WTC11 (cell line): Measurements from ENCODE around the gene RGS17. TPM values are rescaled to one million over a fixed set of nuclear protein-coding genes. Genes with fewer than 3 reads are reported as not detected.

Experiments used
- ATAC-seq: fragments of 200-7000 bp; cut with Tn5 transposase; 2 replicates; pipeline ENCODE4 v1.10.0; 2021; ENCODE audit warnings: mild to moderate bottlenecking, moderate library complexity
- CTCF ChIA-PET: fragments of 300-600 bp; sonication (Branson Sonifier 250); formaldehyde crosslinking; loops from one replicate; lab custom pipeline; 2021; ENCODE audit warnings: antibody characterized with exemption; lab: Charles Lee
- POLR2A ChIA-PET: fragments of 350-600 bp; sonication (Branson Sonifier 250); formaldehyde crosslinking; loops from one replicate; lab custom pipeline; 2021; ENCODE audit warnings: antibody characterized with exemption; lab: Charles Lee
- DNase-seq: peaks from one replicate; pipeline ENCODE4 v3.0.0; 2021; ENCODE audit warnings: low spot score
- H3K27ac Mint-ChIP-seq: 2 replicates; pipeline ENCODE4 v1.8.0; 2021; ENCODE audit warnings: mixed read lengths
- H3K27me3 Mint-ChIP-seq: 2 replicates; pipeline ENCODE4 v1.8.0; 2021; ENCODE audit warnings: low read depth, mild to moderate bottlenecking, moderate library complexity, mixed read lengths
- H3K36me3 Mint-ChIP-seq: 2 replicates; pipeline ENCODE4 v1.8.0; 2021; ENCODE audit warnings: mixed read lengths
- H3K4me1 Mint-ChIP-seq: 2 replicates; pipeline ENCODE4 v1.8.0; 2022; ENCODE audit warnings: mixed read lengths
- H3K4me3 Mint-ChIP-seq: 2 replicates; pipeline ENCODE4 v1.8.0; 2021; ENCODE audit warnings: mild to moderate bottlenecking, moderate library complexity, mixed read lengths
- H3K9me3 Mint-ChIP-seq: 2 replicates; pipeline ENCODE4 v1.8.0; 2021; ENCODE audit warnings: mixed read lengths
- CREM ChIP-seq: sonication (generic); formaldehyde crosslinking; IDR thresholded peaks from 2 replicates; pipeline ENCODE4 v1.8.1; 2022; ENCODE audit warnings: mild to moderate bottlenecking, missing genetic modification reagents, moderate library complexity
- EMX1 ChIP-seq: fragments of 250-450 bp; sonication (Bioruptor Pico); IDR thresholded peaks from 2 replicates; pipeline ENCODE4 v1.8.0; 2021; ENCODE audit warnings: mild to moderate bottlenecking
- ESRRA ChIP-seq: sonication (generic); formaldehyde crosslinking; IDR thresholded peaks from 2 replicates; pipeline ENCODE4 v1.8.1; 2022; ENCODE audit warnings: mild to moderate bottlenecking, missing genetic modification reagents, borderline replicate concordance
- FOXP1 ChIP-seq: sonication (generic); formaldehyde crosslinking; IDR thresholded peaks from 2 replicates; pipeline ENCODE4 v1.8.0; 2022; ENCODE audit warnings: missing genetic modification reagents, mild to moderate bottlenecking, moderate library complexity, borderline replicate concordance
- HMGA2 ChIP-seq: fragments of 250-450 bp; sonication (Bioruptor Pico); IDR thresholded peaks from 2 replicates; pipeline ENCODE4 v1.4.0; 2021; ENCODE audit warnings: mild to moderate bottlenecking, moderate library complexity
- KAT7 ChIP-seq: sonication (generic); formaldehyde crosslinking; IDR thresholded peaks from 2 replicates; pipeline ENCODE4 v1.8.1; 2023; ENCODE audit warnings: missing genetic modification reagents, mild to moderate bottlenecking, borderline replicate concordance
- NFE2L1 ChIP-seq: sonication (generic); formaldehyde crosslinking; IDR thresholded peaks from 2 replicates; pipeline ENCODE4 v1.8.1; 2023; ENCODE audit warnings: missing genetic modification reagents
- NR2C2 ChIP-seq: sonication (generic); formaldehyde crosslinking; IDR thresholded peaks from 2 replicates; pipeline ENCODE4 v1.8.0; 2022; ENCODE audit warnings: mild to moderate bottlenecking, missing genetic modification reagents
- OVOL2 ChIP-seq: fragments of 250-450 bp; sonication (Bioruptor Pico); IDR thresholded peaks from 2 replicates; pipeline ENCODE4 v1.9.0; 2021; ENCODE audit warnings: mild to moderate bottlenecking, borderline replicate concordance
- PRRX2 ChIP-seq: fragments of 250-450 bp; sonication (Bioruptor Pico); IDR thresholded peaks from 2 replicates; pipeline ENCODE4 v1.8.0; 2021; ENCODE audit warnings: mild to moderate bottlenecking
- RELA ChIP-seq: sonication (generic); formaldehyde crosslinking; IDR thresholded peaks from 2 replicates; pipeline ENCODE4 v1.8.1; 2022; ENCODE audit warnings: missing genetic modification reagents, mild to moderate bottlenecking, borderline replicate concordance
- SP1 ChIP-seq: sonication (generic); formaldehyde crosslinking; conservative IDR thresholded peaks from 2 replicates; pipeline ENCODE4 v1.8.1; 2022; ENCODE audit warnings: missing genetic modification reagents
- TP53 ChIP-seq: sonication (generic); formaldehyde crosslinking; IDR thresholded peaks from 2 replicates; pipeline ENCODE4 v1.8.1; 2023; ENCODE audit warnings: mild to moderate bottlenecking, missing genetic modification reagents
- ZNF138 ChIP-seq: sonication (generic); formaldehyde crosslinking; conservative IDR thresholded peaks from 2 replicates; pipeline ENCODE4 v1.8.1; 2022; ENCODE audit warnings: mild to moderate bottlenecking, moderate library complexity, missing genetic modification reagents
- ZNF317 ChIP-seq: sonication (generic); formaldehyde crosslinking; IDR thresholded peaks from 2 replicates; pipeline ENCODE4 v1.8.1; 2023; ENCODE audit warnings: low read depth, mild to moderate bottlenecking, moderate library complexity, missing genetic modification reagents, borderline replicate concordance
- ZNF532 ChIP-seq: fragments of 250-450 bp; sonication (Bioruptor Pico); IDR thresholded peaks from 2 replicates; pipeline ENCODE4 v1.9.0; 2021; ENCODE audit warnings: mild to moderate bottlenecking, borderline replicate concordance
- total RNA-seq: library from RNA; stranded (reverse); gene quantifications from 3 replicates; pipeline ENCODE4 v1.2.3, GENCODE V29; 2021
- TF ChIP-seq, protein P1 (sequence below): sonication (generic); formaldehyde crosslinking; IDR thresholded peaks from 2 replicates; pipeline ENCODE4 v1.8.1; 2022; ENCODE audit warnings: mild to moderate bottlenecking, missing genetic modification reagents, moderate library complexity, borderline replicate concordance
- TF ChIP-seq, protein P2 (sequence below): sonication (generic); formaldehyde crosslinking; IDR thresholded peaks from 2 replicates; pipeline ENCODE4 v1.8.1; 2023; ENCODE audit warnings: mild to moderate bottlenecking, moderate library complexity, missing genetic modification reagents
- TF ChIP-seq, protein P3 (sequence below): sonication (generic); formaldehyde crosslinking; conservative IDR thresholded peaks from 2 replicates; pipeline ENCODE4 v1.8.1; 2022; ENCODE audit warnings: mild to moderate bottlenecking, missing genetic modification reagents
- TF ChIP-seq, protein P4 (sequence below): sonication (generic); formaldehyde crosslinking; IDR thresholded peaks from 2 replicates; pipeline ENCODE4 v1.8.1; 2023; ENCODE audit warnings: mild to moderate bottlenecking, missing genetic modification reagents, moderate library complexity
- TF ChIP-seq, protein P5 (sequence below): sonication (generic); formaldehyde crosslinking; IDR thresholded peaks from 2 replicates; pipeline ENCODE4 v1.8.1; 2022; ENCODE audit warnings: low read depth, mild to moderate bottlenecking, moderate library complexity, missing genetic modification reagents, borderline replicate concordance

The RGS17 gene
- total RNA-seq, 1 experiment from 2014 or later, result 9.3 TPM

DNA sequence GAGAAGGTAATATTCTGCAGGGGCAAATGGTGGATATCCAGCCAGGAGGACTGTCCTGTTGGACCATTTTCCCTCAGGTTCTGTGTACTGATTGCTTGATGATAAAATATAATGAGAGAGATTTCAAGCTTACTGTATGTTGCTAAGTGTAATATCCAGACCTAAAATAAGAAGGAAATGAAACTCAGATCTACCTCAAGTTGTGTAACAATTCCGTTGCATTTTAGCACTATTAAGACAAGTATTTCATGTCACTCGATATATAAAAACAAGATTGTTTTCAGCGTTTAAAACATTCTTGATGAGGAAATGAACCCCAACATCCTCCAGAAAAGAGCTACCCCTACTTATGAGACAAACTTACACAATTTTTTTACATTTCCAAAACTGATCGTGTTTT is 57.2 kb downstream of the RGS17 start:
- Mint-ChIP-seq H3K36me3 (no peaks in the 10 kb centered on the region), H3K27me3 (no peaks in the 10 kb centered on the region), H3K4me1 (peaks cover 6% of the 10 kb centered on the region), H3K27ac (no peak overlapping the region), H3K4me3 (no peak overlapping the region), H3K9me3 (peaks cover 3% of the 10 kb centered on the region; the same call in 1 of the 2 replicates)
- DNase-seq (no peak), ATAC-seq (no peak)
- TF ChIP-seq ZNF138 (CRISPR knock-in tag) (no peak), CREM (no peak), PRRX2 (no peak), OVOL2 (no peak), RELA (CRISPR knock-in tag) (no peak), KAT7 (CRISPR knock-in tag) (no peak), HMGA2 (CRISPR knock-in tag) (no peak), SP1 (CRISPR knock-in tag) (no peak), NFE2L1 (CRISPR knock-in tag) (no peak)
- TF ChIP-seq, protein P1, sequence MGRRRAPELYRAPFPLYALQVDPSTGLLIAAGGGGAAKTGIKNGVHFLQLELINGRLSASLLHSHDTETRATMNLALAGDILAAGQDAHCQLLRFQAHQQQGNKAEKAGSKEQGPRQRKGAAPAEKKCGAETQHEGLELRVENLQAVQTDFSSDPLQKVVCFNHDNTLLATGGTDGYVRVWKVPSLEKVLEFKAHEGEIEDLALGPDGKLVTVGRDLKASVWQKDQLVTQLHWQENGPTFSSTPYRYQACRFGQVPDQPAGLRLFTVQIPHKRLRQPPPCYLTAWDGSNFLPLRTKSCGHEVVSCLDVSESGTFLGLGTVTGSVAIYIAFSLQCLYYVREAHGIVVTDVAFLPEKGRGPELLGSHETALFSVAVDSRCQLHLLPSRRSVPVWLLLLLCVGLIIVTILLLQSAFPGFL, result no peak
- TF ChIP-seq, protein P2, sequence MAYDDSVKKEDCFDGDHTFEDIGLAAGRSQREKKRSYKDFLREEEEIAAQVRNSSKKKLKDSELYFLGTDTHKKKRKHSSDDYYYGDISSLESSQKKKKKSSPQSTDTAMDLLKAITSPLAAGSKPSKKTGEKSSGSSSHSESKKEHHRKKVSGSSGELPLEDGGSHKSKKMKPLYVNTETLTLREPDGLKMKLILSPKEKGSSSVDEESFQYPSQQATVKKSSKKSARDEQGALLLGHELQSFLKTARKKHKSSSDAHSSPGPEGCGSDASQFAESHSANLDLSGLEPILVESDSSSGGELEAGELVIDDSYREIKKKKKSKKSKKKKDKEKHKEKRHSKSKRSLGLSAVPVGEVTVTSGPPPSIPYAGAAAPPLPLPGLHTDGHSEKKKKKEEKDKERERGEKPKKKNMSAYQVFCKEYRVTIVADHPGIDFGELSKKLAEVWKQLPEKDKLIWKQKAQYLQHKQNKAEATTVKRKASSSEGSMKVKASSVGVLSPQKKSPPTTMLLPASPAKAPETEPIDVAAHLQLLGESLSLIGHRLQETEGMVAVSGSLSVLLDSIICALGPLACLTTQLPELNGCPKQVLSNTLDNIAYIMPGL, result no peak
- POLR2A ChIA-PET, result no interaction called here
- CTCF ChIA-PET, result no interaction called here

DNA sequence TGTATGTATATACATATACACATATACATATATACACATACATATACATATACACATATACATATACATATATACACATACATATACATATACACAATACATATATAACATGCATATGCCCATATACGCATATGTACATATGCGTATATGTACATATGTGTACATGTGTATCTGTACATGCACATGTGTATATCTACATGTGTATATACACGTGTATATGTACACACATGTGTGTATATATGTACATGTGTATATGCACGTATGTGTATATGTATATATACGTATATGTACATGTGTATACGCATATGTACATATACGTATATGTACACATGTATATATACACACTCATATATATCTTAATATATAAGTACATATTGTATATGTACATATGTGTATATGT is 60.3 kb downstream of the RGS17 start:
- TF ChIP-seq TP53 (CRISPR knock-in tag), result no peak
- no peak for TF ChIP-seq FOXP1 (CRISPR knock-in tag)
- no peak for TF ChIP-seq PRRX2
- no peak for TF ChIP-seq OVOL2
- TF ChIP-seq, protein P3, sequence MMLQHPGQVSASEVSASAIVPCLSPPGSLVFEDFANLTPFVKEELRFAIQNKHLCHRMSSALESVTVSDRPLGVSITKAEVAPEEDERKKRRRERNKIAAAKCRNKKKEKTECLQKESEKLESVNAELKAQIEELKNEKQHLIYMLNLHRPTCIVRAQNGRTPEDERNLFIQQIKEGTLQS, result no peak
- TF ChIP-seq, protein P2, result no peak
- TF ChIP-seq EMX1 (CRISPR knock-in tag), result no peak
- ATAC-seq, result no peak
- Mint-ChIP-seq H3K27me3 (no peaks in the 10 kb centered on the region), H3K4me1 (peaks cover 6% of the 10 kb centered on the region), H3K27ac (no peak overlapping the region), H3K9me3 (peaks cover 29% of the 10 kb centered on the region), H3K4me3 (no peak overlapping the region), H3K36me3 (peaks cover 14% of the 10 kb centered on the region)
- CTCF ChIA-PET, result no interaction called here
- POLR2A ChIA-PET, result no interaction called here
- DNase-seq, result no peak

DNA sequence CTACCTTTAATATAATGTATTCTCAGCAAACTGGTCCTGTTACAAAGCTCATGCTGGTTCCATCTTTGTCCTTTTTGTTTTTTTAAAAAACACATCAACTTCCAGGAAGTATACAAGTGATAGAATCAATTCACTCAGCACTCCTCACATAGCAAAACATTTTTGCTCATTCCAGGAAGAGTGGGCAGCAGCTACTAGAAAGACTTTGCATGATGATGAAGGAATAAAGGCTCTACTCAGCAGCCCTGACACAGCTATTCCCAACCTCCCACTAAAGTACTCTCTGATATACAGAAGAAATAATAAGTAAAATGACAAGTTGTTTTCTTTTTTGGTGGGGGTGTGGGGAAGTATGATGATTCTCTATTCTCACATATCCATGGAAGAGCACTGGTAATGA is 61.2 kb downstream of the RGS17 start:
- no peak for DNase-seq
- Mint-ChIP-seq H3K27me3 (no peaks in the 10 kb centered on the region), H3K4me1 (no peaks in the 10 kb centered on the region), H3K27ac (no peak overlapping the region), H3K36me3 (peaks cover 14% of the 10 kb centered on the region), H3K9me3 (peaks cover 33% of the 10 kb centered on the region), H3K4me3 (no peak overlapping the region)
- CTCF ChIA-PET, result no interaction called here
- POLR2A ChIA-PET, result no interaction called here
- ATAC-seq, result no peak
- TF ChIP-seq ZNF317 (CRISPR knock-in tag) (no peak), ESRRA (no peak), OVOL2 (no peak), KAT7 (CRISPR knock-in tag) (no peak), ZNF532 (CRISPR knock-in tag) (no peak), PRRX2 (no peak), EMX1 (CRISPR knock-in tag) (no peak), NR2C2 (no peak), HMGA2 (CRISPR knock-in tag) (no peak)
- TF ChIP-seq, protein P4, sequence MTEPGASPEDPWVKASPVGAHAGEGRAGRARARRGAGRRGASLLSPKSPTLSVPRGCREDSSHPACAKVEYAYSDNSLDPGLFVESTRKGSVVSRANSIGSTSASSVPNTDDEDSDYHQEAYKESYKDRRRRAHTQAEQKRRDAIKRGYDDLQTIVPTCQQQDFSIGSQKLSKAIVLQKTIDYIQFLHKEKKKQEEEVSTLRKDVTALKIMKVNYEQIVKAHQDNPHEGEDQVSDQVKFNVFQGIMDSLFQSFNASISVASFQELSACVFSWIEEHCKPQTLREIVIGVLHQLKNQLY (CRISPR knock-in tag), result no peak
- TF ChIP-seq, protein P5, sequence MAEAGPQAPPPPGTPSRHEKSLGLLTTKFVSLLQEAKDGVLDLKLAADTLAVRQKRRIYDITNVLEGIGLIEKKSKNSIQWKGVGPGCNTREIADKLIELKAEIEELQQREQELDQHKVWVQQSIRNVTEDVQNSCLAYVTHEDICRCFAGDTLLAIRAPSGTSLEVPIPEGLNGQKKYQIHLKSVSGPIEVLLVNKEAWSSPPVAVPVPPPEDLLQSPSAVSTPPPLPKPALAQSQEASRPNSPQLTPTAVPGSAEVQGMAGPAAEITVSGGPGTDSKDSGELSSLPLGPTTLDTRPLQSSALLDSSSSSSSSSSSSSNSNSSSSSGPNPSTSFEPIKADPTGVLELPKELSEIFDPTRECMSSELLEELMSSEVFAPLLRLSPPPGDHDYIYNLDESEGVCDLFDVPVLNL (CRISPR knock-in tag), result no peak
